SKM-1 treated with dmso at 0.1 percent for 144 hours (cell line): Measurements from ENCODE around the gene ZNF536.

Source experiments
- DNase-seq: peaks from one replicate; lab custom pipeline; 2025; ENCODE audit not compliant: unreplicated experiment; lab: John Stamatoyannopoulos, UW

Gene ZNF536

GRCh38 chr19:30596813-30597399 is 224.7 kb downstream of the ZNF536 start:
- DNase-seq: no peak

DNA sequence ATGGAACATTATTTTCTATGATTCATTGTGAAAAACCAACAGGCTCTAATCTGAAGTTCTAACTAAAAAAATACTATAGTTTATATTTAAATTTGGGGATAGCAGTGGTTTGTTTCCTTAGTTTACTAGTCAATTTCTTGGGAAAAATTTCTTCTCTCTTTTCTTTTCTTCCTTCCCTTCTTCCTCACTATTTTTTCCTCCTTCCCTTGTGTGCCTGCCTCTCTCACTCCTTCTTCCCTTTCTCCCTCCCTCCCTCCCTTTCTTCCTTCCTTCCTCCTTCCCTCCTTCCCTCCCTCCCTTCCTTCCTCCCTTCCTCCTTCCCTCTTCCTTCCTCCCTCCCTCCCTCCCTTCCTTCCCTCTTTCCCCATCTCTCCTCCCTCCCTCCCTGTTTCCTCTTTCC is 226.5 kb downstream of the ZNF536 start:
- DNase-seq: no peak

GRCh38 chr19:30602661-30603350 is 230.6 kb downstream of the ZNF536 start:
- no peak for DNase-seq

DNA sequence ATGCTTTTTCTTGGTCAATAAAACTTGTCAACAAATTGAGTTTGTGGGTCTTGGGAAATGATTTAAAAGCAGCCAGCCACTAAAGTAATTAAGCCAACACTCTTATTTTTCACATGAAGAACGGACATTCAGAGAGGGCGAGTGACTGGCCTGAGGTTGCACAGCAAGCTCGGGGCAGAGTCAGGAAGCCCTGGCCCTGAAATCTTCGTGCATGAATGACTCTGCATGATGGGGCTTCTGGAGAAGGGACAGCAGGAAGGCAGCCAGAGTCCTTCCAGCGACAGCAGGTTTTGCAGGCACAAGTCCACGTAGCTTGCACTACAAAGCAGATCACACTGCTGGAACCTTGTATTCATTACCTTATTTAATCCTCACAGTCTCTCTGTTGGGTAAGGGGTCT is 232.5 kb downstream of the ZNF536 start:
- no peak for DNase-seq

GRCh38 chr19:30605333-30605732 is 233.1 kb downstream of the ZNF536 start:
- DNase-seq: no peak

- DNase-seq: no peak
These were observed 234.2 kb downstream of the ZNF536 start for GRCh38 chr19:30606114-30607050.
